ENCODE measurements around the gene ZBED5. TPM values are rescaled to one million over a fixed set of nuclear protein-coding genes. Genes with fewer than 3 reads are reported as not detected.

ZBED5 gene
- total RNA-seq, 4 donors from 2014 or later = 13.7 to 38.4 (median 29.7) TPM

DNA sequence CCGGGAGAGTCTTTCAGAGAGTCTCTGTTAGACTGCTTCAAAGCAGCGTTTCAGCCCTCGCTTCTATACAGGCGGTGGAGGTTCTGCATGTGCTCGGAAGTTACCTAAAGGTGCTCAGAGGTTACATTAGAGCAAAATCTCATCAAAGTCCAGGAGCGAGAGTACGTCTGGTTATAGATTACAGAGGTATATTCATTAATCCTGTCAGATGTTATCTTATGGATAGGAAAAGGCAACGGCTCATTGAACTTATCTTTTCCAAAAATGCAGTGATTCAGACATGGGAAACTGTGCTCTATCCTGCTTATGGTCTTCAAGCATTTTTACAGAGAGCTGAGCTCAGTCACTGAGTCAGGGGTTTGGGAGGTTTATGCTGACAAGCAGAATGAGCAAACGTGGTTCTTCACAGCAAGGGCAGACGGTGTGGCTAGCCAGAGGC, 9.1 kb upstream of the ZBED5 start:
- intact Hi-C loops (cut with DNase I; ENCODE audit: low total_unique reads) = no loop called here
- no peak for TF ChIP-seq POLR2AphosphoS5 (IDR thresholded peaks at IDR 0.05)
- TF ChIP-seq, protein P1, sequence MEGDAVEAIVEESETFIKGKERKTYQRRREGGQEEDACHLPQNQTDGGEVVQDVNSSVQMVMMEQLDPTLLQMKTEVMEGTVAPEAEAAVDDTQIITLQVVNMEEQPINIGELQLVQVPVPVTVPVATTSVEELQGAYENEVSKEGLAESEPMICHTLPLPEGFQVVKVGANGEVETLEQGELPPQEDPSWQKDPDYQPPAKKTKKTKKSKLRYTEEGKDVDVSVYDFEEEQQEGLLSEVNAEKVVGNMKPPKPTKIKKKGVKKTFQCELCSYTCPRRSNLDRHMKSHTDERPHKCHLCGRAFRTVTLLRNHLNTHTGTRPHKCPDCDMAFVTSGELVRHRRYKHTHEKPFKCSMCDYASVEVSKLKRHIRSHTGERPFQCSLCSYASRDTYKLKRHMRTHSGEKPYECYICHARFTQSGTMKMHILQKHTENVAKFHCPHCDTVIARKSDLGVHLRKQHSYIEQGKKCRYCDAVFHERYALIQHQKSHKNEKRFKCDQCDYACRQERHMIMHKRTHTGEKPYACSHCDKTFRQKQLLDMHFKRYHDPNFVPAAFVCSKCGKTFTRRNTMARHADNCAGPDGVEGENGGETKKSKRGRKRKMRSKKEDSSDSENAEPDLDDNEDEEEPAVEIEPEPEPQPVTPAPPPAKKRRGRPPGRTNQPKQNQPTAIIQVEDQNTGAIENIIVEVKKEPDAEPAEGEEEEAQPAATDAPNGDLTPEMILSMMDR (IDR thresholded peaks at IDR 0.05) = no peak
- no peak for TF ChIP-seq EP300 (IDR thresholded peaks at IDR 0.05; ENCODE audit: low read depth)
- TF ChIP-seq POLR2A (IDR thresholded peaks at IDR 0.05) = no peak
- peaks cover 1 to 3% of the 10 kb centered on the region in 2 donors for H3K9me3 ChIP-seq
- no peaks in the 10 kb centered on the region for H3K36me3 ChIP-seq
- peaks cover 0 to 17% (median 4%) of the 10 kb centered on the region in 4 donors for H3K4me1 ChIP-seq
- no peak overlapping the region for H3K4me3 ChIP-seq
- DNase-seq = no peak
- in situ Hi-C loops (cut with MboI; ENCODE audit: low pct_ligation_motif_present in 1 of 4, low pct_unique_long_range_greater_than_20kb in 1 of 4, low sequenced_read_pairs in 3 of 4) = no loop called here
- 73 to 83% methylated on average over 8 to 10 of the region's 10 CpGs for WGBS, 2 donors (ENCODE audit: low coverage in 1 of 2)
- peak overlapping the region; percentile 15 to 47 (median 32) for H3K27ac ChIP-seq
- H3K27me3 ChIP-seq = no peaks in the 10 kb centered on the region

- Histone ChIP-seq H3K27me3 (no peaks in the 10 kb centered on the region), H3K9me3 (no peaks in the 10 kb centered on the region), H3K4me1 (peaks cover 0 to 17% (median 4%) of the 10 kb centered on the region in 4 donors), H3K27ac (no peak overlapping the region), H3K36me3 (no peaks in the 10 kb centered on the region), H3K4me3 (no peak overlapping the region)
- in situ Hi-C loops (cut with MboI; ENCODE audit: low pct_ligation_motif_present in 1 of 4, low pct_unique_long_range_greater_than_20kb in 1 of 4, low sequenced_read_pairs in 3 of 4) = no loop called here
- TF ChIP-seq POLR2AphosphoS5 (IDR thresholded peaks at IDR 0.05) = no peak
- no peak for TF ChIP-seq EP300 (IDR thresholded peaks at IDR 0.05; ENCODE audit: low read depth)
- no peak for TF ChIP-seq POLR2A (IDR thresholded peaks at IDR 0.05)
- TF ChIP-seq, protein P1 (IDR thresholded peaks at IDR 0.05) = no peak
- intact Hi-C loops (cut with DNase I; ENCODE audit: low total_unique reads) = no loop called here
- DNase-seq = no peak
Measured at GRCh38 chr11:10865837-10866270, 8.0 kb upstream of the ZBED5 start.

- H3K27ac ChIP-seq = peak overlapping the region in 3 of 4 donors; percentile 30 to 46 (median 34)
- no peaks in the 10 kb centered on the region for H3K36me3 ChIP-seq
- WGBS, 2 donors (ENCODE audit: low coverage in 1 of 2) = 44 to 65% methylated on average over 2 of the region's 2 CpGs
- H3K4me3 ChIP-seq = no peak overlapping the region
- no peaks in the 10 kb centered on the region for H3K27me3 ChIP-seq
- peaks cover 0 to 22% (median 4%) of the 10 kb centered on the region in 4 donors for H3K4me1 ChIP-seq
- no peaks in the 10 kb centered on the region for H3K9me3 ChIP-seq
- intact Hi-C loops (cut with DNase I; ENCODE audit: low total_unique reads) = no loop called here
- DNase-seq = no peak
- in situ Hi-C loops (cut with MboI; ENCODE audit: low pct_ligation_motif_present in 1 of 4, low pct_unique_long_range_greater_than_20kb in 1 of 4, low sequenced_read_pairs in 3 of 4) = no loop called here
- TF ChIP-seq POLR2A (IDR thresholded peaks at IDR 0.05) = no peak
- TF ChIP-seq, protein P1 (IDR thresholded peaks at IDR 0.05) = no peak
- no peak for TF ChIP-seq POLR2AphosphoS5 (IDR thresholded peaks at IDR 0.05)
- no peak for TF ChIP-seq EP300 (IDR thresholded peaks at IDR 0.05; ENCODE audit: low read depth)
Measured at GRCh38 chr11:10864688-10865087, 6.8 kb upstream of the ZBED5 start.

GRCh38 chr11:10862446-10862845, 4.6 kb upstream of the ZBED5 start:
- 63 to 67% methylated on average over 1 of the region's 1 CpG for WGBS, 2 donors (ENCODE audit: low coverage in 1 of 2)
- in situ Hi-C loops (cut with MboI; ENCODE audit: low pct_ligation_motif_present in 1 of 4, low pct_unique_long_range_greater_than_20kb in 1 of 4, low sequenced_read_pairs in 3 of 4) = no loop called here

More at GRCh38 chr11:10862446-10862845, 4.6 kb upstream of the ZBED5 start:
- Histone ChIP-seq H3K9me3 (no peaks in the 10 kb centered on the region), H3K4me3 (no peak overlapping the region), H3K36me3 (no peaks in the 10 kb centered on the region), H3K4me1 (peaks cover 0 to 29% (median 11%) of the 10 kb centered on the region in 4 donors), H3K27me3 (no peaks in the 10 kb centered on the region), H3K27ac (peak overlapping the region; percentile 4 to 99 (median 38))
- intact Hi-C loops (cut with DNase I; ENCODE audit: low total_unique reads) = no loop called here
- DNase-seq = no peak
- TF ChIP-seq POLR2AphosphoS5 (IDR thresholded peaks at IDR 0.05) (no peak), EP300 (IDR thresholded peaks at IDR 0.05; ENCODE audit: low read depth) (no peak), POLR2A (IDR thresholded peaks at IDR 0.05) (no peak)
- TF ChIP-seq, protein P1 (IDR thresholded peaks at IDR 0.05) = no peak
